K562 (cell line): ENCODE data around the gene XIRP2. TPM values are rescaled to one million over a fixed set of nuclear protein-coding genes. Genes with fewer than 3 reads are reported as not detected.

Experiments
- ATAC-seq: fragments of 200-7000 bp; cut with Tn5 transposase; 3 replicates; pipeline ENCODE4 v1.9.1; 2020; ENCODE audit warnings: moderate library complexity
- BruUV-seq: library from RNA; stranded (reverse); fragments of 400-500 nt; replicated peaks from 2 replicates; lab custom pipeline; 2021; lab: Mats Ljungman, UMichigan
- CTCF ChIA-PET: fragments of 300-600 bp; formaldehyde crosslinking; extraction: SDS; loops from one replicate; lab custom pipeline; 2021; ENCODE audit warnings: low intra/inter-chr PET ratio; lab: Yijun Ruan, JAX
- POLR2A ChIA-PET: fragments of 300-600, 350-650 bp; sonication (Branson Sonifier 250); formaldehyde crosslinking; extraction: SDS; loops from one replicate; lab custom pipeline; 2021; ENCODE audit warnings: antibody characterized with exemption, inconsistent platforms; lab: Yijun Ruan, JAX
- DNase-seq, 4 experiments: peaks; one replicate each; pipeline versions ENCODE4 v3.0.0 to v3.0.0-alpha.2; 2011 to 2018; ENCODE audit warnings: low spot score in 3 of 4, mixed read lengths in 3 of 4; ENCODE audit errors: extremely low read depth in 1 of 4
- FAIRE-seq: peaks from 2 replicates; lab custom pipeline; 2011; peaks lifted over from hg19 to GRCh38; lab: Jason Lieb, UNC
- H2AFZ ChIP-seq: 2 replicates; pipeline ENCODE4 v1.6.0; 2011; ENCODE audit warnings: low read depth, low read length, control low read depth, inconsistent platforms
- H3K27ac ChIP-seq: fragments of 200-600 bp; 3 replicates; pipeline ENCODE4 v1.8.0; 2011; ENCODE audit warnings: low read depth, mild to moderate bottlenecking, control low read depth, inconsistent platforms, low read length, moderate library complexity, mixed read lengths; ENCODE audit errors: extremely low read depth
- H3K27me3 ChIP-seq, 2 experiments: fragments of 300-600 bp in 1 of 2; 2 replicates in 1 of 2; 3 replicates in 1 of 2; pipeline versions ENCODE4 v1.6.0 to v1.8.0; 2011; ENCODE audit warnings: inconsistent platforms in 2 of 2, low read length in 2 of 2, mild to moderate bottlenecking in 1 of 2, mixed read lengths in 1 of 2, moderate library complexity in 1 of 2; ENCODE audit not compliant: control insufficient read depth in 2 of 2, insufficient read depth in 2 of 2
- H3K36me3 ChIP-seq: fragments of 300-600 bp; 3 replicates; pipeline ENCODE4 v1.8.0; 2011; ENCODE audit warnings: mild to moderate bottlenecking, low read length, inconsistent platforms; ENCODE audit not compliant: control insufficient read depth, insufficient read depth
- H3K4me1 ChIP-seq, 2 experiments: fragments of 200-600 bp in 1 of 2; replicated peaks in 1 of 2; 2 replicates in 1 of 2; 3 replicates in 1 of 2; pipeline versions ENCODE4 v1.5.1 to v1.8.0; 2011; ENCODE audit warnings: inconsistent platforms in 2 of 2, low read length in 2 of 2, mild to moderate bottlenecking in 1 of 2, mixed read lengths in 1 of 2, moderate library complexity in 1 of 2; ENCODE audit not compliant: control insufficient read depth in 2 of 2, insufficient read depth in 2 of 2
- H3K4me2 ChIP-seq: 2 replicates; pipeline ENCODE4 v1.6.1; 2011; ENCODE audit warnings: low read length, control low read depth, inconsistent platforms, mixed read lengths; ENCODE audit not compliant: insufficient read depth
- H3K4me3 ChIP-seq: fragments of 200-600 bp; sonication (generic), shearing (Covaris generic); 2 replicates; pipeline ENCODE4 v1.5.1; 2016; ENCODE audit warnings: control low read depth, inconsistent platforms
- H3K79me2 ChIP-seq: fragments of 200-600 bp; 3 replicates; pipeline ENCODE4 v1.8.0; 2011; ENCODE audit warnings: low read length, inconsistent platforms; ENCODE audit not compliant: control insufficient read depth, insufficient read depth
- H3K9ac ChIP-seq, 2 experiments: 2 replicates each; pipeline versions ENCODE4 v1.6.0 to v1.6.1; 2011; ENCODE audit warnings: low read depth in 2 of 2, low read length in 2 of 2, control low read depth in 1 of 2, inconsistent platforms in 1 of 2, mild to moderate bottlenecking in 1 of 2, mixed read lengths in 1 of 2; ENCODE audit not compliant: insufficient read depth in 1 of 2
- H3K9me1 ChIP-seq: one replicate; pipeline ENCODE4 v1.6.0; 2011; ENCODE audit warnings: inconsistent platforms, mild to moderate bottlenecking, low read length, moderate library complexity; ENCODE audit not compliant: control insufficient read depth, insufficient read depth
- H3K9me3 ChIP-seq: replicated peaks from 2 replicates; pipeline ENCODE4 v1.5.1; 2011; ENCODE audit warnings: low read depth, low read length, inconsistent platforms; ENCODE audit not compliant: control insufficient read depth, insufficient read depth
- H4K20me1 ChIP-seq: replicated peaks from 2 replicates; pipeline ENCODE4 v1.6.1; 2011; ENCODE audit warnings: low read length, inconsistent platforms, mixed read lengths; ENCODE audit not compliant: control insufficient read depth, insufficient read depth
- CEBPB ChIP-seq: fragments of 450-650 bp; IDR thresholded peaks from 2 replicates; pipeline ENCODE4 v1.6.1; 2016; ENCODE audit warnings: missing genetic modification characterization, missing compliant biosample characterization
- ETV5 ChIP-seq: sonication (generic); formaldehyde crosslinking; IDR thresholded peaks from 2 replicates; pipeline ENCODE4 v1.4.0; 2020; ENCODE audit warnings: low read depth, mild to moderate bottlenecking, missing genetic modification reagents
- ETV6 ChIP-seq, 3 experiments: fragments of 150-350 bp in 1 of 3; sonication (generic) in 1 of 3; formaldehyde crosslinking in 1 of 3; IDR thresholded peaks; 2 replicates each; pipeline versions ENCODE4 v1.6.1 to v1.8.0; 2014 to 2022; ENCODE audit warnings: borderline replicate concordance in 2 of 3, low read depth in 2 of 3, antibody characterized with exemption in 1 of 3, low read length in 1 of 3, mild to moderate bottlenecking in 1 of 3, missing genetic modification reagents in 1 of 3
- HSF4 ChIP-seq: fragments of 250-450 bp; sonication (Bioruptor Pico); IDR thresholded peaks from 2 replicates; pipeline ENCODE4 v2.1.2; 2022; ENCODE audit warnings: mild to moderate bottlenecking, moderate library complexity, borderline replicate concordance
- KHSRP ChIP-seq: fragments of 450-650 bp; IDR thresholded peaks from 2 replicates; pipeline ENCODE4 v1.6.1; 2017
- THRAP3 ChIP-seq: fragments of 450-650 bp; IDR thresholded peaks from 2 replicates; pipeline ENCODE4 v1.6.1; 2016; ENCODE audit warnings: mild to moderate bottlenecking, inconsistent platforms, borderline replicate concordance
- ZKSCAN8 ChIP-seq: fragments of 200-800 bp; sonication (Bioruptor generic); IDR thresholded peaks from 2 replicates; pipeline ENCODE4 v1.6.1; 2016; ENCODE audit warnings: missing genetic modification characterization, missing compliant biosample characterization
- ZNF764 ChIP-seq: fragments of 250-450 bp; sonication (Bioruptor Pico); IDR thresholded peaks from 2 replicates; pipeline ENCODE4 v1.4.0; 2020; ENCODE audit warnings: low read depth, mild to moderate bottlenecking, moderate library complexity
- ZSCAN32 ChIP-seq: fragments of 450-650 bp; formaldehyde crosslinking; IDR thresholded peaks from 2 replicates; pipeline ENCODE4 v1.4.0; 2020; ENCODE audit warnings: mild to moderate bottlenecking, moderate library complexity
- WGBS: fragments of 100-300 bp; shearing (Covaris generic); methylation state at CpG from one replicate; pipeline ENCODE4 v1.1.6; 2016; ENCODE audit warnings: low coverage, mixed read lengths; ENCODE audit not compliant: insufficient coverage; ENCODE audit errors: missing lambda C conversion rate; 5-methylcytosine and 5-hydroxymethylcytosine counted together
- in situ Hi-C: fragments of 300-500 bp; cut with MboI; formaldehyde crosslinking; loops from 4 replicates; pipeline ENCODE4 v1.15.0; 2018; ENCODE audit warnings: inconsistent platforms, mixed read lengths
- intact Hi-C: fragments of 100-400 bp; cut with micrococcal nuclease; formaldehyde crosslinking; loops from 2 replicates; pipeline ENCODE4 v1.14.2; 2022
- polyA plus RNA-seq, 8 experiments: library from polyadenylated mRNA; depleted of rRNA in 4 of 8; stranded (reverse) in 5 of 8; unstranded in 3 of 8; fragments of >200 nt; fragmentation: Nextera tagmentation in 2 of 8; fragmentation: Illumina TruSeq in 1 of 8; extraction: Ambion mirVana in 2 of 8; extraction: Trizol in 1 of 8; gene quantifications; 2 replicates each; pipeline versions ENCODE4 v1.2.1 to v1.2.3, GENCODE V29; 2011 to 2014; ENCODE audit warnings: inconsistent platforms in 1 of 8, missing spikeins in 1 of 8
- total RNA-seq, 7 experiments: library from RNA; depleted of rRNA in 6 of 7; stranded (reverse); fragments of >200 nt in 6 of 7; fragmentation: Illumina TruSeq in 2 of 7; extraction: Trizol in 2 of 7; gene quantifications; 2 replicates each; pipeline versions ENCODE4 v1.2.1 to v1.2.3, GENCODE V29; 2011 to 2021; ENCODE audit warnings: low replicate concordance in 1 of 7
- TF ChIP-seq, protein P1 (sequence below): fragments of 450-650 bp; formaldehyde crosslinking; IDR thresholded peaks from 2 replicates; pipeline ENCODE4 v1.4.0; 2020; ENCODE audit warnings: mild to moderate bottlenecking, moderate library complexity
- TF ChIP-seq, protein P2 (sequence below): fragments of 150-350 bp; IDR thresholded peaks from 2 replicates; pipeline ENCODE4 v1.6.1; 2014; ENCODE audit warnings: low read depth, mild to moderate bottlenecking, low read length, borderline replicate concordance
- TF ChIP-seq, protein P3 (sequence below): fragments of 250-450 bp; sonication (Bioruptor Pico); IDR thresholded peaks from 2 replicates; pipeline ENCODE4 v1.4.0; 2020
- TF ChIP-seq, protein P4 (sequence below): IDR thresholded peaks from 3 replicates; pipeline ENCODE4 v1.6.1; 2011; ENCODE audit warnings: borderline replicate concordance, mild to moderate bottlenecking, moderate library complexity; ENCODE audit not compliant: insufficient read length; ENCODE audit errors: extremely low read depth

XIRP2 gene
- total and polyA plus RNA-seq, 9 of the 15 experiments (the other 6 are each of a cell fraction or from before 2014, with no cell fraction given) = 0.04 to 0.10 (median 0.04) TPM; not detected in 2

DNA sequence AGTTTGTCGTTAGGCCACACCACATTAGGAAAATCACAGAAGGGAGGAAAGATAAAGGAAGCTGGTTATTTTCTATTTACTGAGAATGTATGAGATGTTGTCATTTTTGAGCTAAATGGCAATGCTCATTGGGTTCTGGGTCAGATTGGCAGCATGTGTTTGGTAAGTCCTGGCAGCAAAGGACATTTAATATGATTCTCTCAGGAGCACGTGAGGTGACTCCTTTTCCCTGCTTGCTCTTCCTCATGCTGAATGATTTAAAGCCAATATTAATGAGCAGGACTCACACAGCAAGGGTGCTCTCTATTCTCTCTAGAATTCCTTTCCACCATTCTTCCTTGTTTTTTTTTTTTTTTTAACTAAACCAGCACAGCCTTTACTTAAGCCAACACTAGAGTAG lies 298.2 kb downstream of the XIRP2 start:
- ATAC-seq (no peak), FAIRE-seq (no peak), DNase-seq (no peak)
- Histone ChIP-seq H4K20me1 (no peaks in the 10 kb centered on the region), H3K9ac (no peak overlapping the region), H3K27me3 (no peaks in the 10 kb centered on the region), H3K4me1 (no peaks in the 10 kb centered on the region), H3K9me3 (no peaks in the 10 kb centered on the region), H3K27ac (no peak overlapping the region), H2AFZ (no peak overlapping the region), H3K4me2 (no peak overlapping the region), H3K36me3 (no peaks in the 10 kb centered on the region), H3K9me1 (no peaks in the 10 kb centered on the region), H3K79me2 (no peaks in the 10 kb centered on the region), H3K4me3 (no peak overlapping the region)
- in situ Hi-C loops (no loop called here), intact Hi-C loops (no loop called here)
- BruUV-seq = no TSS peak
- POLR2A ChIA-PET = no interaction called here
- WGBS = 0% methylated on average over 2 of the region's 2 CpGs
- CTCF ChIA-PET = no interaction called here
- no peak for TF ChIP-seq ZNF764 (CRISPR knock-in tag)
- TF ChIP-seq HSF4 (CRISPR knock-in tag) = no peak
- TF ChIP-seq CEBPB (tag) = no peak
- TF ChIP-seq, protein P1, sequence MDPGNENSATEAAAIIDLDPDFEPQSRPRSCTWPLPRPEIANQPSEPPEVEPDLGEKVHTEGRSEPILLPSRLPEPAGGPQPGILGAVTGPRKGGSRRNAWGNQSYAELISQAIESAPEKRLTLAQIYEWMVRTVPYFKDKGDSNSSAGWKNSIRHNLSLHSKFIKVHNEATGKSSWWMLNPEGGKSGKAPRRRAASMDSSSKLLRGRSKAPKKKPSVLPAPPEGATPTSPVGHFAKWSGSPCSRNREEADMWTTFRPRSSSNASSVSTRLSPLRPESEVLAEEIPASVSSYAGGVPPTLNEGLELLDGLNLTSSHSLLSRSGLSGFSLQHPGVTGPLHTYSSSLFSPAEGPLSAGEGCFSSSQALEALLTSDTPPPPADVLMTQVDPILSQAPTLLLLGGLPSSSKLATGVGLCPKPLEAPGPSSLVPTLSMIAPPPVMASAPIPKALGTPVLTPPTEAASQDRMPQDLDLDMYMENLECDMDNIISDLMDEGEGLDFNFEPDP (CRISPR knock-in tag) = no peak
- TF ChIP-seq, protein P2, sequence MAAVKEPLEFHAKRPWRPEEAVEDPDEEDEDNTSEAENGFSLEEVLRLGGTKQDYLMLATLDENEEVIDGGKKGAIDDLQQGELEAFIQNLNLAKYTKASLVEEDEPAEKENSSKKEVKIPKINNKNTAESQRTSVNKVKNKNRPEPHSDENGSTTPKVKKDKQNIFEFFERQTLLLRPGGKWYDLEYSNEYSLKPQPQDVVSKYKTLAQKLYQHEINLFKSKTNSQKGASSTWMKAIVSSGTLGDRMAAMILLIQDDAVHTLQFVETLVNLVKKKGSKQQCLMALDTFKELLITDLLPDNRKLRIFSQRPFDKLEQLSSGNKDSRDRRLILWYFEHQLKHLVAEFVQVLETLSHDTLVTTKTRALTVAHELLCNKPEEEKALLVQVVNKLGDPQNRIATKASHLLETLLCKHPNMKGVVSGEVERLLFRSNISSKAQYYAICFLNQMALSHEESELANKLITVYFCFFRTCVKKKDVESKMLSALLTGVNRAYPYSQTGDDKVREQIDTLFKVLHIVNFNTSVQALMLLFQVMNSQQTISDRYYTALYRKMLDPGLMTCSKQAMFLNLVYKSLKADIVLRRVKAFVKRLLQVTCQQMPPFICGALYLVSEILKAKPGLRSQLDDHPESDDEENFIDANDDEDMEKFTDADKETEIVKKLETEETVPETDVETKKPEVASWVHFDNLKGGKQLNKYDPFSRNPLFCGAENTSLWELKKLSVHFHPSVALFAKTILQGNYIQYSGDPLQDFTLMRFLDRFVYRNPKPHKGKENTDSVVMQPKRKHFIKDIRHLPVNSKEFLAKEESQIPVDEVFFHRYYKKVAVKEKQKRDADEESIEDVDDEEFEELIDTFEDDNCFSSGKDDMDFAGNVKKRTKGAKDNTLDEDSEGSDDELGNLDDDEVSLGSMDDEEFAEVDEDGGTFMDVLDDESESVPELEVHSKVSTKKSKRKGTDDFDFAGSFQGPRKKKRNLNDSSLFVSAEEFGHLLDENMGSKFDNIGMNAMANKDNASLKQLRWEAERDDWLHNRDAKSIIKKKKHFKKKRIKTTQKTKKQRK = no peak
- TF ChIP-seq ZSCAN32 (CRISPR knock-in tag) = no peak
- no peak for TF ChIP-seq THRAP3
- TF ChIP-seq, protein P3, sequence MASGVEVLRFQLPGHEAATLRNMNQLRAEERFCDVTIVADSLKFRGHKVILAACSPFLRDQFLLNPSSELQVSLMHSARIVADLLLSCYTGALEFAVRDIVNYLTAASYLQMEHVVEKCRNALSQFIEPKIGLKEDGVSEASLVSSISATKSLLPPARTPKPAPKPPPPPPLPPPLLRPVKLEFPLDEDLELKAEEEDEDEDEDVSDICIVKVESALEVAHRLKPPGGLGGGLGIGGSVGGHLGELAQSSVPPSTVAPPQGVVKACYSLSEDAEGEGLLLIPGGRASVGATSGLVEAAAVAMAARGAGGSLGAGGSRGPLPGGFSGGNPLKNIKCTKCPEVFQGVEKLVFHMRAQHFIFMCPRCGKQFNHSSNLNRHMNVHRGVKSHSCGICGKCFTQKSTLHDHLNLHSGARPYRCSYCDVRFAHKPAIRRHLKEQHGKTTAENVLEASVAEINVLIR = no peak
- TF ChIP-seq ZKSCAN8 (CRISPR knock-in tag) = no peak
- no peak for TF ChIP-seq ETV5 (CRISPR knock-in tag)
- no peak for TF ChIP-seq ETV6 (IDR thresholded peaks at IDR 0.05; ENCODE audit: borderline replicate concordance in 1 of 2, low read depth in 2 of 2, low read length in 1 of 2)
- TF ChIP-seq ETV6 (CRISPR knock-in tag; IDR thresholded peaks at IDR 0.05; ENCODE audit: borderline replicate concordance) = no peak
- TF ChIP-seq KHSRP = no peak
- TF ChIP-seq, protein P4, sequence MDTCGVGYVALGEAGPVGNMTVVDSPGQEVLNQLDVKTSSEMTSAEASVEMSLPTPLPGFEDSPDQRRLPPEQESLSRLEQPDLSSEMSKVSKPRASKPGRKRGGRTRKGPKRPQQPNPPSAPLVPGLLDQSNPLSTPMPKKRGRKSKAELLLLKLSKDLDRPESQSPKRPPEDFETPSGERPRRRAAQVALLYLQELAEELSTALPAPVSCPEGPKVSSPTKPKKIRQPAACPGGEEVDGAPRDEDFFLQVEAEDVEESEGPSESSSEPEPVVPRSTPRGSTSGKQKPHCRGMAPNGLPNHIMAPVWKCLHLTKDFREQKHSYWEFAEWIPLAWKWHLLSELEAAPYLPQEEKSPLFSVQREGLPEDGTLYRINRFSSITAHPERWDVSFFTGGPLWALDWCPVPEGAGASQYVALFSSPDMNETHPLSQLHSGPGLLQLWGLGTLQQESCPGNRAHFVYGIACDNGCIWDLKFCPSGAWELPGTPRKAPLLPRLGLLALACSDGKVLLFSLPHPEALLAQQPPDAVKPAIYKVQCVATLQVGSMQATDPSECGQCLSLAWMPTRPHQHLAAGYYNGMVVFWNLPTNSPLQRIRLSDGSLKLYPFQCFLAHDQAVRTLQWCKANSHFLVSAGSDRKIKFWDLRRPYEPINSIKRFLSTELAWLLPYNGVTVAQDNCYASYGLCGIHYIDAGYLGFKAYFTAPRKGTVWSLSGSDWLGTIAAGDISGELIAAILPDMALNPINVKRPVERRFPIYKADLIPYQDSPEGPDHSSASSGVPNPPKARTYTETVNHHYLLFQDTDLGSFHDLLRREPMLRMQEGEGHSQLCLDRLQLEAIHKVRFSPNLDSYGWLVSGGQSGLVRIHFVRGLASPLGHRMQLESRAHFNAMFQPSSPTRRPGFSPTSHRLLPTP = no peak
